Activated CD8-positive, alpha-beta T cell treated with anti-CD3 and anti-CD28 coated beads for 36 hours (primary cell): ENCODE results near the gene GPC5. TPM values are rescaled to one million over a fixed set of nuclear protein-coding genes. Genes with fewer than 3 reads are reported as not detected.

ENCODE experiments used
- ATAC-seq: fragments of 200-7000 bp; cut with Tn5 transposase; one replicate; pipeline ENCODE4 v1.10.0; 2021; ENCODE audit warnings: mild to moderate bottlenecking, moderate library complexity
- CTCF ChIA-PET: fragments of 350-600 bp; sonication (Branson Sonifier 250); formaldehyde crosslinking; loops from one replicate; lab custom pipeline; 2021; ENCODE audit warnings: antibody characterized with exemption; lab: Charles Lee
- POLR2A ChIA-PET: fragments of 350-600 bp; sonication (Branson Sonifier 250); formaldehyde crosslinking; loops from one replicate; lab custom pipeline; 2021; ENCODE audit warnings: antibody characterized with exemption; lab: Charles Lee
- DNase-seq: peaks from one replicate; pipeline ENCODE4 v3.0.0-alpha.2; 2020
- H3K27ac Mint-ChIP-seq: one replicate; pipeline ENCODE4 v1.8.0; 2021; ENCODE audit warnings: mild to moderate bottlenecking, mixed read lengths
- H3K27me3 Mint-ChIP-seq: one replicate; pipeline ENCODE4 v1.8.0; 2021; ENCODE audit warnings: mixed read lengths
- H3K36me3 Mint-ChIP-seq: one replicate; pipeline ENCODE4 v1.8.0; 2021; ENCODE audit warnings: low read depth, mixed read lengths
- H3K4me1 Mint-ChIP-seq: one replicate; pipeline ENCODE4 v1.8.0; 2021; ENCODE audit warnings: low read depth, mixed read lengths
- H3K4me3 Mint-ChIP-seq: one replicate; pipeline ENCODE4 v1.8.0; 2021; ENCODE audit warnings: mild to moderate bottlenecking, moderate library complexity, mixed read lengths
- H3K9me3 Mint-ChIP-seq: one replicate; pipeline ENCODE4 v1.8.0; 2021; ENCODE audit warnings: mixed read lengths
- intact Hi-C: fragments of 100-400 bp; cut with micrococcal nuclease; formaldehyde crosslinking; loops from one replicate; pipeline ENCODE4 v1.10.0; 2022
- total RNA-seq, 2 experiments: library from RNA; stranded (reverse); gene quantifications; one replicate each; pipeline ENCODE4 v1.2.3, GENCODE V29; 2021
- TF ChIP-seq, protein P1 (sequence below): fragments of 200-600 bp; IDR thresholded peaks from one replicate; pipeline ENCODE4 v1.8.0; 2022; ENCODE audit warnings: antibody characterized with exemption, mild to moderate bottlenecking

Gene GPC5
- total RNA-seq, 2 experiments from 2014 or later, result 0.13 to 0.14 TPM

DNA sequence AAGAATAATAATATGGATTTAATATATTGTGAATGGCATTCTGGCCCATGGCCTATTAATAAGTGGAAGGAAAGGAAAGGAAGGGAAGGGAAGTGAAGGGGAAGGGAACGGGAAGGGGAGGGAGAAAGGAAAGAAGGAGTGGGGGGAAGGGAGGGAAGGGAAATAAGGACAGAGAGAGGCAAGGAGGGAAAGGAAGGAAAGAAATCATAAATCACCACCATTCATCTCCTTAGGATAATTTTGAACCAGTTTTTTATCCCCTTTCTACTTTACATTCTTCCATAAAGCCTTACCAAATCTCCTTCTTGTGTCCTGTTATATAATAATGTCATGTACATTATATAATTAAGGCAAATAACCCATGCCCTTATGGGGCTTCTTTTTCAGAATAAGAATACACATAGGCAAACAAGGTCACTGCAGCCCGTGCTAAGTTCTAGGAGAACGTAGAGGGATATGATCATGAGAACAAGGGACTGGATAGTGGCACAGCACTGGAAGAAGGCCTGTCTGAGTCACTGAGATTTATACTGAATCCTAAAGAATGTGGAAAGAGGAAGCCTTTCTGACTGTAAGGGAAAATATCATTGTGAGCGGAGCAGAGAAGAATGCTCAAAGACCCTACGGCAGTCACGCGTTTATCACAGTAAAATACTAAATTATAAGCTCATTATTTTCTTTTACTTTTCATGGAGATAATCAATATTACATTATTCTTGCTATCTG lies 1383.7 kb downstream of the GPC5 start:
- no peak for ATAC-seq
- Mint-ChIP-seq H3K27me3 (no peaks in the 10 kb centered on the region), H3K4me3 (no peak overlapping the region), H3K36me3 (no peaks in the 10 kb centered on the region), H3K27ac (no peak overlapping the region), H3K4me1 (no peaks in the 10 kb centered on the region), H3K9me3 (peaks cover 7% of the 10 kb centered on the region)
- POLR2A ChIA-PET, result no interaction called here
- DNase-seq, result no peak
- TF ChIP-seq, protein P1, sequence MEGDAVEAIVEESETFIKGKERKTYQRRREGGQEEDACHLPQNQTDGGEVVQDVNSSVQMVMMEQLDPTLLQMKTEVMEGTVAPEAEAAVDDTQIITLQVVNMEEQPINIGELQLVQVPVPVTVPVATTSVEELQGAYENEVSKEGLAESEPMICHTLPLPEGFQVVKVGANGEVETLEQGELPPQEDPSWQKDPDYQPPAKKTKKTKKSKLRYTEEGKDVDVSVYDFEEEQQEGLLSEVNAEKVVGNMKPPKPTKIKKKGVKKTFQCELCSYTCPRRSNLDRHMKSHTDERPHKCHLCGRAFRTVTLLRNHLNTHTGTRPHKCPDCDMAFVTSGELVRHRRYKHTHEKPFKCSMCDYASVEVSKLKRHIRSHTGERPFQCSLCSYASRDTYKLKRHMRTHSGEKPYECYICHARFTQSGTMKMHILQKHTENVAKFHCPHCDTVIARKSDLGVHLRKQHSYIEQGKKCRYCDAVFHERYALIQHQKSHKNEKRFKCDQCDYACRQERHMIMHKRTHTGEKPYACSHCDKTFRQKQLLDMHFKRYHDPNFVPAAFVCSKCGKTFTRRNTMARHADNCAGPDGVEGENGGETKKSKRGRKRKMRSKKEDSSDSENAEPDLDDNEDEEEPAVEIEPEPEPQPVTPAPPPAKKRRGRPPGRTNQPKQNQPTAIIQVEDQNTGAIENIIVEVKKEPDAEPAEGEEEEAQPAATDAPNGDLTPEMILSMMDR, result no peak
- CTCF ChIA-PET, result no interaction called here
- intact Hi-C loops, result no loop called here

DNA sequence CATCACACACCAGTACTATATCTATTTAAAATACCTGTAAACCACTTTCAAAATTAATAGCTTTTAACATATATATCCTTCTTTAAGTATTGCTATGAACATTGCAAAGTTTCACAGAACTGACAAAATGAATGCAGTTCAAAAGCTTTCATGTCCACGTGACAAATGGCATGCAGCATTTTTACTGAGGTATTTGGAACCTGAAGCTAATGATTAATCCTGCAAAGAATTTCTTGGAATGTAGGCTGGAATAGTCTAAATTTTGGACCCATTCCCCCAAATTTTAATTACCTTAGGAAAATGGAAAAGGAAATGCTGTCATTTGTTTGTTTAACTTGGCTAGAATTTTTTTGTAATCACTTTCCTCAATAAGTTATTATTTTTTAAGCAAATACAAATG lies 1404.4 kb downstream of the GPC5 start:
- DNase-seq (no peak), ATAC-seq (no peak)
- Mint-ChIP-seq H3K4me1 (no peaks in the 10 kb centered on the region), H3K27ac (no peak overlapping the region), H3K36me3 (no peaks in the 10 kb centered on the region), H3K4me3 (no peak overlapping the region), H3K9me3 (no peaks in the 10 kb centered on the region), H3K27me3 (no peaks in the 10 kb centered on the region)
- ChIA-PET CTCF (no interaction called here), POLR2A (no interaction called here)
- intact Hi-C loops, result no loop called here
- TF ChIP-seq, protein P1, result no peak

DNA sequence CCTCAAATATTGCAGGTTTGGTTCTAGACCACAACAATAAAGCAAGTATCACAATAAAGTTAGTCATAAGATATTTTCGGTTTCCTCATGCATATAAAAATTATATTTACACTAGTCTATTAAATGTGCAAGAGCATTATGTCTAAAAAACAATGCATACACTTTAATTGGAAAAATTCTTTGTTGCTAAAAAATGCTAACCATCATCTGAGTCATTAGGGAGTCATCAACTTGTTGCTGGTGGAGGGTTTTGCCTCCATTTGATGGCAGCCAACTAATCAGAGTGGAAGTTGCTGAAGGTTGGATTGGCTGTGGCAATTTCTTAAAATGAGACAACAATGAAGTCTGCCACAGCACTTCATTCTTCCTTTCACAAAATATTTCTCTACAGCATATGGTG lies 1405.9 kb downstream of the GPC5 start:
- intact Hi-C loops, result no loop called here
- Mint-ChIP-seq H3K27me3 (no peaks in the 10 kb centered on the region), H3K27ac (no peak overlapping the region), H3K9me3 (no peaks in the 10 kb centered on the region), H3K4me3 (no peak overlapping the region), H3K4me1 (no peaks in the 10 kb centered on the region), H3K36me3 (no peaks in the 10 kb centered on the region)
- TF ChIP-seq, protein P1, result no peak
- POLR2A ChIA-PET, result no interaction called here
- ATAC-seq, result no peak
- CTCF ChIA-PET, result no interaction called here
- no peak for DNase-seq

DNA sequence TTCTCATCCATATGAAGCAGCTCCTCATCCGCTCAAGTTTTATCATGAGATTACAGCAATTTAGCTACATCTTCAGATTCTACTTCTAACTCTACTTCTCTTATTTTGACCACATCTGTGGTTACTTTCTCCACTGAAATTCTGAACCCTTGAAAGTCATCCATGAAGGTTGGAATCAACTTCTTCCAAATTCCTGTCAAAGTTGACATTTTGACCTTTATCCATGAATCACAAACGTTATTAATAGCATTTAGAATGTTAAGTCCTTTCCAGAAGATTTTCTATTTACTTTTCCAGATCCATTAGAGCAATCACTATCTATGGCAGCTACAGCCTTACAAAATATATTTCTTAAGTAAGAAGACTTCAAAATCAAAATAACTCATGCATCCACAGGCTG lies 1406.5 kb downstream of the GPC5 start:
- ATAC-seq (no peak), DNase-seq (no peak)
- H3K4me3 Mint-ChIP-seq, result no peak overlapping the region
- H3K27ac Mint-ChIP-seq, result no peak overlapping the region
- no peaks in the 10 kb centered on the region for H3K9me3 Mint-ChIP-seq
- H3K27me3 Mint-ChIP-seq, result no peaks in the 10 kb centered on the region
- ChIA-PET POLR2A (no interaction called here), CTCF (no interaction called here)
- H3K4me1 Mint-ChIP-seq, result no peaks in the 10 kb centered on the region
- no peaks in the 10 kb centered on the region for H3K36me3 Mint-ChIP-seq
- TF ChIP-seq, protein P1, result no peak
- intact Hi-C loops, result no loop called here

DNA sequence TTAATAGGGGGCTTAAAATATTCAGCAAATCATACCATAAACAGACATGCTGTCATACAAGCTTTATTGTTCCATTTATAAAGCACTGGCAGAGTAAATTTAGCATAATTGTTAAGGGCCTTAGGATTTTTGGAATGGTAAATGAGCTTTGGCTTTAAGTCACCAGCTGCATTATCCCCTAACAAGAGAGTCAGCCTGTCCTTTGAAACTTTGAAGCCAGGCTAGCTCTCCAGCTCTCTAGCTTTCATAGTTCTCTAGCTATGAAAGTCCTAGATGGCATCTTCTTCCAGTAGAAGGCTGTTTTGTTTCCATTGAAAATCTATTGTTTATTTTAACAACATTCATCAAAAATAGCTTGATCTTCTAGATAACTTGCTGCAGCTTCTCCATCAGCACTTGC lies 1407.3 kb downstream of the GPC5 start:
- H3K27me3 Mint-ChIP-seq, result no peaks in the 10 kb centered on the region
- peak overlapping the region; percentile 28 for H3K4me3 Mint-ChIP-seq
- ChIA-PET POLR2A (no interaction called here), CTCF (no interaction called here)
- TF ChIP-seq, protein P1, result no peak
- no peaks in the 10 kb centered on the region for H3K9me3 Mint-ChIP-seq
- H3K36me3 Mint-ChIP-seq, result no peaks in the 10 kb centered on the region
- no peak overlapping the region for H3K27ac Mint-ChIP-seq
- no peak for ATAC-seq
- intact Hi-C loops, result no loop called here
- H3K4me1 Mint-ChIP-seq, result no peaks in the 10 kb centered on the region
- DNase-seq, result no peak
